ENCODE data around the gene SULT4A1. TPM values are rescaled to one million over a fixed set of nuclear protein-coding genes. Genes with fewer than 3 reads are reported as not detected.

The SULT4A1 gene
- total RNA-seq, 1 experiment from 2014 or later: 12.6 TPM

DNA sequence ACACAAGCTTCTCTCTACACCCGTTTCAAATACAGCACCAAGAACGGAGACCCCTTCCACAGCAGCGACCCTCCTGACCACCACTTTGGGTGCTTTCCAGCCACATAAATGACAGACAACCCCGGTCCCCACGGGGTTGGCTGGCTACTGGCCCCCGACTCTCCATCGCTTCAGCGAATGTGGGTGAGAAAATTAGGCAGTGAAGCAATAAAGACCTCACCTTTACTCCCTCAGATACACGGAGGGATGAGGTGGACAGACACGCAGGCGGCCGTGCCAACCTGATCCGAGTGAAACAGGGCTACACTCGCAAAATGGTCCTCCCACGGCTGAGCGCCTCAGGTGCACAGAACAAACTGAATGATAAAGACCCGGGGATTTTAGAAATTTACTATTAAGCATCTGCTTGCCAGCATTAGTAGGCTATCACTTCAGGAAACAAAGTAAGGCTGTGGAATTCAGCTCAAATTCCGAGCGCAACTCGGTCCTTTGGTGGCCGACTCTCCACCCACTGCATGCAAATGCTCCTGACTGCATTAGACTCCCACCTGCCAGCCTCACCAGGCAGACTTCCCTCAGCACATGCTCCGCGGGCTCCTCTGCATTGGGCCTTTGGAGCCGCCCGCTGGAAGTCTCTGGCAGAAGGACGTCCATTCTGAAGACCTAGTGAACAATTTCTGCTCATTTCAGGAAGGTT lies 37.4 kb downstream of the SULT4A1 start:
- POLR2A ChIA-PET: no interaction called here
- peaks cover 59% of the 10 kb centered on the region for H3K4me1 Mint-ChIP-seq
- H3K27ac Mint-ChIP-seq: peak overlapping the region; percentile 74; the same call in 1 of the 2 replicates
- ATAC-seq (no peak), DNase-seq (ENCODE audit: low spot score) (no peak)
- peaks cover 8% of the 10 kb centered on the region for H3K36me3 Mint-ChIP-seq
- CTCF ChIA-PET: interaction anchor here (0.6 to 1.6 kb wide), 3 partner anchors 60 to 554 kb away, joined by 3 to 4 read pairs (median 3); no protein-coding TSS in a partner anchor
- TF ChIP-seq, protein P1, sequence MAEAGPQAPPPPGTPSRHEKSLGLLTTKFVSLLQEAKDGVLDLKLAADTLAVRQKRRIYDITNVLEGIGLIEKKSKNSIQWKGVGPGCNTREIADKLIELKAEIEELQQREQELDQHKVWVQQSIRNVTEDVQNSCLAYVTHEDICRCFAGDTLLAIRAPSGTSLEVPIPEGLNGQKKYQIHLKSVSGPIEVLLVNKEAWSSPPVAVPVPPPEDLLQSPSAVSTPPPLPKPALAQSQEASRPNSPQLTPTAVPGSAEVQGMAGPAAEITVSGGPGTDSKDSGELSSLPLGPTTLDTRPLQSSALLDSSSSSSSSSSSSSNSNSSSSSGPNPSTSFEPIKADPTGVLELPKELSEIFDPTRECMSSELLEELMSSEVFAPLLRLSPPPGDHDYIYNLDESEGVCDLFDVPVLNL (CRISPR knock-in tag; IDR thresholded peaks at IDR 0.05; ENCODE audit: borderline replicate concordance, low read depth): no peak
- TF ChIP-seq NR2C2 (CRISPR knock-in tag; IDR thresholded peaks at IDR 0.05): no peak
- TF ChIP-seq TP53 (CRISPR knock-in tag; IDR thresholded peaks at IDR 0.05): no peak
- TF ChIP-seq, protein P2, sequence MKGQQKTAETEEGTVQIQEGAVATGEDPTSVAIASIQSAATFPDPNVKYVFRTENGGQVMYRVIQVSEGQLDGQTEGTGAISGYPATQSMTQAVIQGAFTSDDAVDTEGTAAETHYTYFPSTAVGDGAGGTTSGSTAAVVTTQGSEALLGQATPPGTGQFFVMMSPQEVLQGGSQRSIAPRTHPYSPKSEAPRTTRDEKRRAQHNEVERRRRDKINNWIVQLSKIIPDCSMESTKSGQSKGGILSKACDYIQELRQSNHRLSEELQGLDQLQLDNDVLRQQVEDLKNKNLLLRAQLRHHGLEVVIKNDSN (CRISPR knock-in tag; IDR thresholded peaks at IDR 0.05): no peak
- no peak for TF ChIP-seq TEAD1 (CRISPR knock-in tag; IDR thresholded peaks at IDR 0.05)
- TF ChIP-seq, protein P3, sequence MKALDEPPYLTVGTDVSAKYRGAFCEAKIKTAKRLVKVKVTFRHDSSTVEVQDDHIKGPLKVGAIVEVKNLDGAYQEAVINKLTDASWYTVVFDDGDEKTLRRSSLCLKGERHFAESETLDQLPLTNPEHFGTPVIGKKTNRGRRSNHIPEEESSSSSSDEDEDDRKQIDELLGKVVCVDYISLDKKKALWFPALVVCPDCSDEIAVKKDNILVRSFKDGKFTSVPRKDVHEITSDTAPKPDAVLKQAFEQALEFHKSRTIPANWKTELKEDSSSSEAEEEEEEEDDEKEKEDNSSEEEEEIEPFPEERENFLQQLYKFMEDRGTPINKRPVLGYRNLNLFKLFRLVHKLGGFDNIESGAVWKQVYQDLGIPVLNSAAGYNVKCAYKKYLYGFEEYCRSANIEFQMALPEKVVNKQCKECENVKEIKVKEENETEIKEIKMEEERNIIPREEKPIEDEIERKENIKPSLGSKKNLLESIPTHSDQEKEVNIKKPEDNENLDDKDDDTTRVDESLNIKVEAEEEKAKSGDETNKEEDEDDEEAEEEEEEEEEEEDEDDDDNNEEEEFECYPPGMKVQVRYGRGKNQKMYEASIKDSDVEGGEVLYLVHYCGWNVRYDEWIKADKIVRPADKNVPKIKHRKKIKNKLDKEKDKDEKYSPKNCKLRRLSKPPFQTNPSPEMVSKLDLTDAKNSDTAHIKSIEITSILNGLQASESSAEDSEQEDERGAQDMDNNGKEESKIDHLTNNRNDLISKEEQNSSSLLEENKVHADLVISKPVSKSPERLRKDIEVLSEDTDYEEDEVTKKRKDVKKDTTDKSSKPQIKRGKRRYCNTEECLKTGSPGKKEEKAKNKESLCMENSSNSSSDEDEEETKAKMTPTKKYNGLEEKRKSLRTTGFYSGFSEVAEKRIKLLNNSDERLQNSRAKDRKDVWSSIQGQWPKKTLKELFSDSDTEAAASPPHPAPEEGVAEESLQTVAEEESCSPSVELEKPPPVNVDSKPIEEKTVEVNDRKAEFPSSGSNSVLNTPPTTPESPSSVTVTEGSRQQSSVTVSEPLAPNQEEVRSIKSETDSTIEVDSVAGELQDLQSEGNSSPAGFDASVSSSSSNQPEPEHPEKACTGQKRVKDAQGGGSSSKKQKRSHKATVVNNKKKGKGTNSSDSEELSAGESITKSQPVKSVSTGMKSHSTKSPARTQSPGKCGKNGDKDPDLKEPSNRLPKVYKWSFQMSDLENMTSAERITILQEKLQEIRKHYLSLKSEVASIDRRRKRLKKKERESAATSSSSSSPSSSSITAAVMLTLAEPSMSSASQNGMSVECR (CRISPR knock-in tag; IDR thresholded peaks at IDR 0.05; ENCODE audit: borderline replicate concordance): no peak
- no peak for TF ChIP-seq ZNF232 (CRISPR knock-in tag; IDR thresholded peaks at IDR 0.05)
- TF ChIP-seq MXD4 (CRISPR knock-in tag; IDR thresholded peaks at IDR 0.05; ENCODE audit: borderline replicate concordance): no peak
- TF ChIP-seq, protein P4, sequence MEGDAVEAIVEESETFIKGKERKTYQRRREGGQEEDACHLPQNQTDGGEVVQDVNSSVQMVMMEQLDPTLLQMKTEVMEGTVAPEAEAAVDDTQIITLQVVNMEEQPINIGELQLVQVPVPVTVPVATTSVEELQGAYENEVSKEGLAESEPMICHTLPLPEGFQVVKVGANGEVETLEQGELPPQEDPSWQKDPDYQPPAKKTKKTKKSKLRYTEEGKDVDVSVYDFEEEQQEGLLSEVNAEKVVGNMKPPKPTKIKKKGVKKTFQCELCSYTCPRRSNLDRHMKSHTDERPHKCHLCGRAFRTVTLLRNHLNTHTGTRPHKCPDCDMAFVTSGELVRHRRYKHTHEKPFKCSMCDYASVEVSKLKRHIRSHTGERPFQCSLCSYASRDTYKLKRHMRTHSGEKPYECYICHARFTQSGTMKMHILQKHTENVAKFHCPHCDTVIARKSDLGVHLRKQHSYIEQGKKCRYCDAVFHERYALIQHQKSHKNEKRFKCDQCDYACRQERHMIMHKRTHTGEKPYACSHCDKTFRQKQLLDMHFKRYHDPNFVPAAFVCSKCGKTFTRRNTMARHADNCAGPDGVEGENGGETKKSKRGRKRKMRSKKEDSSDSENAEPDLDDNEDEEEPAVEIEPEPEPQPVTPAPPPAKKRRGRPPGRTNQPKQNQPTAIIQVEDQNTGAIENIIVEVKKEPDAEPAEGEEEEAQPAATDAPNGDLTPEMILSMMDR (IDR thresholded peaks at IDR 0.05): no peak
- TF ChIP-seq RELA (CRISPR knock-in tag; IDR thresholded peaks at IDR 0.05; ENCODE audit: borderline replicate concordance): no peak
- no peak overlapping the region for H3K4me3 Mint-ChIP-seq
- no peaks in the 10 kb centered on the region for H3K9me3 Mint-ChIP-seq
- no peaks in the 10 kb centered on the region for H3K27me3 Mint-ChIP-seq (ENCODE audit: low read depth)

DNA sequence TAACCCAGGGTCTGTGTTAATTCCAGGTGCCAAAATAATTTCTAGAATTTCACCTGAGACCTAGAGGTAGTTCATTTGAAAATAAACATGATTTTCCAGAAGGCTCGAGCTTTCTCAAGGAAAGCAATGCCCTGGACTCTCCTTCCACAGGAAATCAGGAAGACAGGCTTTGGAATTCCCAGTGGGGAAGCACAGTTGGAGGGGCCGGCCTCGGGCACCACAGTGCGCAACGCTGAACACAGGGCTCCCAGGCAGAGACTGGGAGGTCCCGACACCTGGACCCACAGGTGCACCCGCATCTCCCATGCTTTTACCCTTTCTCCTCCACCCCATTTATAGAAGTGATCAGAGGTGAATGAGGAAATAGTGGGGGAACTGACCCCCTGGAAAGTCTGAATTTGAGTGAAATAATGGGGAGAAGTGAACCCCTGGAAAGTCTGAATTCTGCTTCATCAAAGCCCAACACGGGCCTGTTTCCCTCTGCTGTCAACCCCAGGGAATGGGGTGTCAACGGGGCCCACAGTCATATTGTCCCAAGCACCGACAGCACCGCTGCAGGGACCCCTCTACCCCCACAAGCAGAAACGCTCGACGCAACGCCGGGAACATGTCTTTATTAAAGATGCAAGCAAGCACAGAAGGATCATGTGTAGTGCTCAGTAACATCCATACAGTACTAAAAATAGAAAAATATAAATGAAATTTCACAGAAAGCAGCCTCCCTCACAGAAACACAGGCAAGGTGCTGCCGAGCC lies 38.2 kb downstream of the SULT4A1 start:
- Mint-ChIP-seq H3K27me3 (ENCODE audit: low read depth) (no peaks in the 10 kb centered on the region), H3K36me3 (peaks cover 8% of the 10 kb centered on the region), H3K9me3 (no peaks in the 10 kb centered on the region), H3K4me1 (peaks cover 57% of the 10 kb centered on the region), H3K27ac (peak overlapping the region; percentile 71; the same call in 1 of the 2 replicates), H3K4me3 (no peak overlapping the region)
- DNase-seq (ENCODE audit: low spot score) (no peak), ATAC-seq (no peak)
- POLR2A ChIA-PET: no interaction called here
- CTCF ChIA-PET: interaction anchor here (1.0 to 6.2 kb wide), 4 partner anchors 25 to 554 kb away, joined by 3 to 48 read pairs (median 6); no protein-coding TSS in a partner anchor
- TF ChIP-seq ZNF317 (CRISPR knock-in tag; IDR thresholded peaks at IDR 0.05; ENCODE audit: borderline replicate concordance, low read depth) (no peak), ZNF416 (CRISPR knock-in tag; IDR thresholded peaks at IDR 0.05) (no peak), SP1 (CRISPR knock-in tag; conservative IDR thresholded peaks at IDR 0.05) (no peak)
- TF ChIP-seq, protein P5, sequence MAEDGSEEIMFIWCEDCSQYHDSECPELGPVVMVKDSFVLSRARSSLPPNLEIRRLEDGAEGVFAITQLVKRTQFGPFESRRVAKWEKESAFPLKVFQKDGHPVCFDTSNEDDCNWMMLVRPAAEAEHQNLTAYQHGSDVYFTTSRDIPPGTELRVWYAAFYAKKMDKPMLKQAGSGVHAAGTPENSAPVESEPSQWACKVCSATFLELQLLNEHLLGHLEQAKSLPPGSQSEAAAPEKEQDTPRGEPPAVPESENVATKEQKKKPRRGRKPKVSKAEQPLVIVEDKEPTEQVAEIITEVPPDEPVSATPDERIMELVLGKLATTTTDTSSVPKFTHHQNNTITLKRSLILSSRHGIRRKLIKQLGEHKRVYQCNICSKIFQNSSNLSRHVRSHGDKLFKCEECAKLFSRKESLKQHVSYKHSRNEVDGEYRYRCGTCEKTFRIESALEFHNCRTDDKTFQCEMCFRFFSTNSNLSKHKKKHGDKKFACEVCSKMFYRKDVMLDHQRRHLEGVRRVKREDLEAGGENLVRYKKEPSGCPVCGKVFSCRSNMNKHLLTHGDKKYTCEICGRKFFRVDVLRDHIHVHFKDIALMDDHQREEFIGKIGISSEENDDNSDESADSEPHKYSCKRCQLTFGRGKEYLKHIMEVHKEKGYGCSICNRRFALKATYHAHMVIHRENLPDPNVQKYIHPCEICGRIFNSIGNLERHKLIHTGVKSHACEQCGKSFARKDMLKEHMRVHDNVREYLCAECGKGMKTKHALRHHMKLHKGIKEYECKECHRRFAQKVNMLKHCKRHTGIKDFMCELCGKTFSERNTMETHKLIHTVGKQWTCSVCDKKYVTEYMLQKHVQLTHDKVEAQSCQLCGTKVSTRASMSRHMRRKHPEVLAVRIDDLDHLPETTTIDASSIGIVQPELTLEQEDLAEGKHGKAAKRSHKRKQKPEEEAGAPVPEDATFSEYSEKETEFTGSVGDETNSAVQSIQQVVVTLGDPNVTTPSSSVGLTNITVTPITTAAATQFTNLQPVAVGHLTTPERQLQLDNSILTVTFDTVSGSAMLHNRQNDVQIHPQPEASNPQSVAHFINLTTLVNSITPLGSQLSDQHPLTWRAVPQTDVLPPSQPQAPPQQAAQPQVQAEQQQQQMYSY (CRISPR knock-in tag; IDR thresholded peaks at IDR 0.05): no peak
- TF ChIP-seq, protein P6, sequence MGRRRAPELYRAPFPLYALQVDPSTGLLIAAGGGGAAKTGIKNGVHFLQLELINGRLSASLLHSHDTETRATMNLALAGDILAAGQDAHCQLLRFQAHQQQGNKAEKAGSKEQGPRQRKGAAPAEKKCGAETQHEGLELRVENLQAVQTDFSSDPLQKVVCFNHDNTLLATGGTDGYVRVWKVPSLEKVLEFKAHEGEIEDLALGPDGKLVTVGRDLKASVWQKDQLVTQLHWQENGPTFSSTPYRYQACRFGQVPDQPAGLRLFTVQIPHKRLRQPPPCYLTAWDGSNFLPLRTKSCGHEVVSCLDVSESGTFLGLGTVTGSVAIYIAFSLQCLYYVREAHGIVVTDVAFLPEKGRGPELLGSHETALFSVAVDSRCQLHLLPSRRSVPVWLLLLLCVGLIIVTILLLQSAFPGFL (CRISPR knock-in tag; IDR thresholded peaks at IDR 0.05; ENCODE audit: borderline replicate concordance): no peak
- TF ChIP-seq, protein P7, sequence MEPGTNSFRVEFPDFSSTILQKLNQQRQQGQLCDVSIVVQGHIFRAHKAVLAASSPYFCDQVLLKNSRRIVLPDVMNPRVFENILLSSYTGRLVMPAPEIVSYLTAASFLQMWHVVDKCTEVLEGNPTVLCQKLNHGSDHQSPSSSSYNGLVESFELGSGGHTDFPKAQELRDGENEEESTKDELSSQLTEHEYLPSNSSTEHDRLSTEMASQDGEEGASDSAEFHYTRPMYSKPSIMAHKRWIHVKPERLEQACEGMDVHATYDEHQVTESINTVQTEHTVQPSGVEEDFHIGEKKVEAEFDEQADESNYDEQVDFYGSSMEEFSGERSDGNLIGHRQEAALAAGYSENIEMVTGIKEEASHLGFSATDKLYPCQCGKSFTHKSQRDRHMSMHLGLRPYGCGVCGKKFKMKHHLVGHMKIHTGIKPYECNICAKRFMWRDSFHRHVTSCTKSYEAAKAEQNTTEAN (CRISPR knock-in tag; IDR thresholded peaks at IDR 0.05): no peak
- TF ChIP-seq, protein P8, sequence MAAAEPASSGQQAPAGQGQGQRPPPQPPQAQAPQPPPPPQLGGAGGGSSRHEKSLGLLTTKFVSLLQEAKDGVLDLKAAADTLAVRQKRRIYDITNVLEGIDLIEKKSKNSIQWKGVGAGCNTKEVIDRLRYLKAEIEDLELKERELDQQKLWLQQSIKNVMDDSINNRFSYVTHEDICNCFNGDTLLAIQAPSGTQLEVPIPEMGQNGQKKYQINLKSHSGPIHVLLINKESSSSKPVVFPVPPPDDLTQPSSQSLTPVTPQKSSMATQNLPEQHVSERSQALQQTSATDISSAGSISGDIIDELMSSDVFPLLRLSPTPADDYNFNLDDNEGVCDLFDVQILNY (CRISPR knock-in tag; IDR thresholded peaks at IDR 0.05): no peak

Data from WTC11 (cell line).